Activated T-cell treated with anti-CD3 and anti-CD28 coated beads, Interleukin-2, amount 50 U/mL, for 4 hours (primary cell): ENCODE measurements around the gene AHRR. TPM values are rescaled to one million over a fixed set of nuclear protein-coding genes. Genes with fewer than 3 reads are reported as not detected.

Source experiments
- ATAC-seq, 2 donors: fragments of 200-7000 bp; cut with Tn5 transposase; one replicate each; pipeline ENCODE4 v1.10.0; 2021
- DNase-seq: peaks from one replicate; pipeline ENCODE4 v3.0.0-alpha.2; 2020
- H3K27me3 Mint-ChIP-seq: one replicate; pipeline ENCODE4 v1.8.0; 2021; ENCODE audit warnings: low read depth, mixed read lengths
- H3K36me3 Mint-ChIP-seq: one replicate; pipeline ENCODE4 v1.8.0; 2022; ENCODE audit warnings: mixed read lengths; ENCODE audit not compliant: insufficient read depth
- H3K4me1 Mint-ChIP-seq: one replicate; pipeline ENCODE4 v1.8.0; 2021; ENCODE audit warnings: low read depth, mixed read lengths
- H3K4me3 Mint-ChIP-seq: one replicate; pipeline ENCODE4 v1.8.0; 2021; ENCODE audit warnings: mild to moderate bottlenecking, moderate library complexity, mixed read lengths
- H3K9me3 Mint-ChIP-seq: one replicate; pipeline ENCODE4 v1.8.0; 2021; ENCODE audit warnings: mixed read lengths
- total RNA-seq, 3 donors: library from RNA; stranded (reverse); gene quantifications; one replicate each; pipeline ENCODE4 v1.2.1, GENCODE V29; 2021

Gene AHRR
- total RNA-seq, 3 donors from 2014 or later = 17.2 to 22.8 (median 22.2) TPM

- H3K4me3 Mint-ChIP-seq = no peak overlapping the region
- peak in 1 of 2 donors; percentile 34 for ATAC-seq
- H3K4me1 Mint-ChIP-seq = no peaks in the 10 kb centered on the region
- peaks cover 4% of the 10 kb centered on the region for H3K27me3 Mint-ChIP-seq
- peaks cover 4% of the 10 kb centered on the region for H3K36me3 Mint-ChIP-seq
- H3K9me3 Mint-ChIP-seq = no peaks in the 10 kb centered on the region
- no peak for DNase-seq
Measured at GRCh38 chr5:353612-354580, 32.4 kb downstream of the AHRR start.

- H3K9me3 Mint-ChIP-seq = no peaks in the 10 kb centered on the region
- no peak overlapping the region for H3K4me3 Mint-ChIP-seq
- H3K27me3 Mint-ChIP-seq = peaks cover 4% of the 10 kb centered on the region
- H3K4me1 Mint-ChIP-seq = no peaks in the 10 kb centered on the region
- DNase-seq = no peak
- peaks cover 4% of the 10 kb centered on the region for H3K36me3 Mint-ChIP-seq
- ATAC-seq = no peak
Measured at GRCh38 chr5:354581-355378, 33.3 kb downstream of the AHRR start.

GRCh38 chr5:355379-355935 is 33.9 kb downstream of the AHRR start:
- no peaks in the 10 kb centered on the region for H3K27me3 Mint-ChIP-seq
- ATAC-seq (no peak), DNase-seq (no peak)
- no peaks in the 10 kb centered on the region for H3K4me1 Mint-ChIP-seq
- no peak overlapping the region for H3K4me3 Mint-ChIP-seq
- no peaks in the 10 kb centered on the region for H3K9me3 Mint-ChIP-seq
- peaks cover 6% of the 10 kb centered on the region for H3K36me3 Mint-ChIP-seq

- H3K4me3 Mint-ChIP-seq = no peak overlapping the region
- no peaks in the 10 kb centered on the region for H3K9me3 Mint-ChIP-seq
- DNase-seq = no peak
- no peak for ATAC-seq
- peaks cover 8% of the 10 kb centered on the region for H3K36me3 Mint-ChIP-seq
- no peaks in the 10 kb centered on the region for H3K27me3 Mint-ChIP-seq
- no peaks in the 10 kb centered on the region for H3K4me1 Mint-ChIP-seq
Measured at GRCh38 chr5:355958-356357, 34.4 kb downstream of the AHRR start.

- H3K36me3 Mint-ChIP-seq = peaks cover 8% of the 10 kb centered on the region
- no peaks in the 10 kb centered on the region for H3K27me3 Mint-ChIP-seq
- H3K9me3 Mint-ChIP-seq = peaks cover 8% of the 10 kb centered on the region
- DNase-seq = no peak
- no peaks in the 10 kb centered on the region for H3K4me1 Mint-ChIP-seq
- ATAC-seq = no peak
- H3K4me3 Mint-ChIP-seq = no peak overlapping the region
Measured at GRCh38 chr5:359301-359897, 37.9 kb downstream of the AHRR start.

- Mint-ChIP-seq H3K9me3 (peaks cover 17% of the 10 kb centered on the region), H3K36me3 (peaks cover 10% of the 10 kb centered on the region), H3K4me3 (no peak overlapping the region), H3K27me3 (no peaks in the 10 kb centered on the region), H3K4me1 (no peaks in the 10 kb centered on the region)
- DNase-seq (no peak), ATAC-seq (no peak)
Measured at GRCh38 chr5:360257-361027, 38.9 kb downstream of the AHRR start.

GRCh38 chr5:362189-362588 is 40.7 kb downstream of the AHRR start:
- peaks cover 3% of the 10 kb centered on the region for H3K27me3 Mint-ChIP-seq

GRCh38 chr5:362978-363765 is 41.7 kb downstream of the AHRR start:
- H3K36me3 Mint-ChIP-seq = peaks cover 10% of the 10 kb centered on the region
- peaks cover 21% of the 10 kb centered on the region for H3K9me3 Mint-ChIP-seq
- ATAC-seq (no peak), DNase-seq (no peak)
- peaks cover under 1% of the 10 kb centered on the region for H3K4me1 Mint-ChIP-seq
- H3K4me3 Mint-ChIP-seq = no peak overlapping the region
- peaks cover 3% of the 10 kb centered on the region for H3K27me3 Mint-ChIP-seq

More at GRCh38 chr5:362189-362588, 40.7 kb downstream of the AHRR start:
- peaks cover 10% of the 10 kb centered on the region for H3K36me3 Mint-ChIP-seq
- H3K4me1 Mint-ChIP-seq = no peaks in the 10 kb centered on the region
- peaks cover 21% of the 10 kb centered on the region for H3K9me3 Mint-ChIP-seq
- DNase-seq = no peak
- H3K4me3 Mint-ChIP-seq = no peak overlapping the region
- no peak for ATAC-seq

- H3K27me3 Mint-ChIP-seq = peaks cover 3% of the 10 kb centered on the region
- H3K4me3 Mint-ChIP-seq = no peak overlapping the region
- peaks cover 21% of the 10 kb centered on the region for H3K9me3 Mint-ChIP-seq
- DNase-seq = no peak
- no peak for ATAC-seq
- peaks cover 13% of the 10 kb centered on the region for H3K4me1 Mint-ChIP-seq
- H3K36me3 Mint-ChIP-seq = peaks cover 10% of the 10 kb centered on the region
Measured at GRCh38 chr5:364497-364896, 43.0 kb downstream of the AHRR start.

- H3K36me3 Mint-ChIP-seq = peaks cover 4% of the 10 kb centered on the region
Measured at GRCh38 chr5:366541-367357, 45.2 kb downstream of the AHRR start.

GRCh38 chr5:367358-368130 is 46.0 kb downstream of the AHRR start:
- Mint-ChIP-seq H3K4me3 (no peak overlapping the region), H3K9me3 (peaks cover 21% of the 10 kb centered on the region), H3K36me3 (peaks cover 2% of the 10 kb centered on the region), H3K4me1 (peaks cover 22% of the 10 kb centered on the region), H3K27me3 (peaks cover 6% of the 10 kb centered on the region)
- DNase-seq (no peak), ATAC-seq (no peak)

More at GRCh38 chr5:366541-367357, 45.2 kb downstream of the AHRR start:
- ATAC-seq (no peak), DNase-seq (no peak)
- Mint-ChIP-seq H3K4me3 (no peak overlapping the region), H3K9me3 (peaks cover 21% of the 10 kb centered on the region), H3K4me1 (peaks cover 18% of the 10 kb centered on the region), H3K27me3 (peaks cover 5% of the 10 kb centered on the region)
